Measurements from ENCODE around the gene KCNA5.

GRCh38 chr12:5012337-5012736 is 31.3 kb upstream of the KCNA5 start:
- TF ChIP-seq CTCF (IDR thresholded peaks at IDR 0.05) (no peak), POLR2A (IDR thresholded peaks at IDR 0.05) (no peak)
